ENCODE results near the gene IL17D.
"Not testable (repeated sequence)": the region's sequence is repeated elsewhere in the genome, so short reads cannot be mapped to it uniquely, and the experiment has no call there.

IL17D gene, protein sequence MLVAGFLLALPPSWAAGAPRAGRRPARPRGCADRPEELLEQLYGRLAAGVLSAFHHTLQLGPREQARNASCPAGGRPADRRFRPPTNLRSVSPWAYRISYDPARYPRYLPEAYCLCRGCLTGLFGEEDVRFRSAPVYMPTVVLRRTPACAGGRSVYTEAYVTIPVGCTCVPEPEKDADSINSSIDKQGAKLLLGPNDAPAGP

DNA sequence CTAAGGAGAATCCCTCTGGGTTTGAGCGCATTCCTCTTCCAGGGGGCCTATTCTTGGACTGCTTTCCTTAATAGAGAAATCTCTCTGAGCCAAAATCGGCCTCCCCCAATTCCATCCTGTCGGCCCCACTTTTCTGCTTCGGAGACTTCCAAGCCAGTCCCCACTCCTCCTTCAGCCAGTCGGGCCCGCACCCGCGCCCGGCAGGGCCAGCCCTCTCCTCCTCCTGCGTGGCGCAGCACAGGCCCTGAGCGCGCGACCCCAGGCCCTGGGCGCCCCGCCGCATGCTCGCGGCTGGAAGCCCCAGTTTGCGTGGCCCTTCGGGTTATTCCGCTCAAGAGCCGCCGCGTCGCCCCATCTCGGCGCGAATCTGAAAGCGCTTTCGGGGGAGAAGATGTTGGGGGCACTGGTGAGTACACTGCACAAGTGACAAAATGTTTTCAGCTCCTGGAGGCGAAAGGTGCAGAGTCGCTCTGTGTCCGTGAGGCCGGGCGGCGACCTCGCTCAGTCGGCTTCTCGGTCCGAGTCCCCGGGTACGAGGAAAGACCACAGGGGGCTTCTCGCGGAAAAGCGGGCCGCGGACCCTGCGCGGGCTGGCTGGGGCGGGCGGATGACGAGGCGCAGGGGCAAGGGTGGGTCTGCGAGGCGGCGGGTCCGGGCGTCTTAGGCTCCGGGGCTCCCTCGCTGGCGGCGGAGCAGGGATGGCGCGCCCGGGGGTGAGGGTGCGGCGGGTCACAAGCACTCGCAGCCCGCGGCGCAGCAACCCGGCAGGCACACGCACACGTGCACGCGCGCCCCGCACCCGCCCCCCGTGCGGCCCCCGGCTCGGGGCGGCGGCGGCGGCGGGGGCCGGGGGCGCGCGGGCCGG, at the start of gene IL17D:
Gene IL17D, plus strand, starts transcription at position 785 of the 865 bp plus-strand sequence. CDS start 303 bp downstream, outside the sequence.
- DNase-seq (ENCODE audit: low spot score), result peak; percentile 44

DNA sequence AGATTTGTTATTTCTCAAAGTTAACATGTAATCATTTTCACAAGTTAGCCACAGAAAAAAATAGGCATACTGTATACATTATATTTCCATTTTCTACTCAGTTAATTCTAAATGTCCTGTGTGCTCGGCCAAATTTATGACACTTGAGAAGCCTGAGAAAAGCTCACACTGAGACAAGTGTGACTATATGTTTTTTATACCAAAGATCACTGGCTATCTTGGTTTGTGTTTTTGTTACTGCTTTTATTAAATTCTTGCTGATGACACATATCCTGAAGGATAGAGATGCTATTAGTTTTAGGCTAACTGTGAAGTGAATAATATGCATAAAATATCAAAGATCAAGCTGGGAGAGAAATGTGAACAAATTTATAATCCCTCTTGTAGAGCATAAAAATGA, 49.3 kb upstream of the IL17D start:
- DNase-seq (ENCODE audit: low spot score), result no peak

DNA sequence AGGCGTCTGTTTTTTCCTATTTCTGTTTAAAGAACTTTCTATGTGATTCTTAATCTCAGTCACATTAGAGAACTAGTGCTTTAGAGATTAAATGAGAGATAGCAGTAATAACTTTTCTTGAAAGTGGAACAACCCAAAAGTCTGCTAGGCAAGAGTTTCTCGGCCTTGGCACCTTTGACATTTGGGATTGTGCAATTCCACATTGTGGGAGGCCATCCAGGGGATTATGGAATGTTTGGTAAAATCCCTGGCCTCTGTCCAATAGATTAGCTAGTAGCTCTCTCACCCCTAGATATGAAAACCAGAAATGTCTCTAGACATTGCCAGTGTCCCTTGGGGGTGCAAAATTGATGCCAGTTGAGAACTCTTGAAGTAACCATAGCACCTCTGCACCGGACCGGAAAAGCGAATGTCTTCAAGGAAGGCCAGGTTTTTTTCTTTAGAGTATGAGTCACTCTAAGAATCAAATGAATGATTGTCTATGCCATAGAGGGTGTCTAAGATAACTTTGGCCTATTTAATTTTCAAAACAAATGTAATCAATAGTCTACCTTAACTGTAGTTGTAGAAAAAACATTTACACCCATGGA, 45.0 kb upstream of the IL17D start:
- DNase-seq (ENCODE audit: low spot score), result no peak

DNA sequence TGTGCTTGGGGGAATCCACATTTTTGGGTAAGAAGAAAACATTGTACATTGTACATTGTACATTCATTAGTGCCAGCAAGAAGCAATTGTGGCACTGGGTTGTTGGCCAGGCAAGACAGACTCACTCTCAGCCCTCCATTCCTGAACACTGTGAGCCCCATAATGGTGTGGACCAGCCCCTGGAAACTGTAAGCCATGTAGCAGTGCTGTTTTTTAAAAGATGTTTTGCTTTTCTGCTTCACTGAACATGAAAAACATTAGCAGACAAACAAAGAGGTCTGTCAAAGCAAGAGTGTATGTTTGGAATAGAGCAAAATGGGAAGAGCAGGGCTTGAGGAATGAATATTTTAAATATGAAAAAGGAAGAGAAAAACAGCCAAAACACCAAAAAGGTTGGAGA, 39.1 kb upstream of the IL17D start:
- no peak for DNase-seq (ENCODE audit: low spot score)

DNA sequence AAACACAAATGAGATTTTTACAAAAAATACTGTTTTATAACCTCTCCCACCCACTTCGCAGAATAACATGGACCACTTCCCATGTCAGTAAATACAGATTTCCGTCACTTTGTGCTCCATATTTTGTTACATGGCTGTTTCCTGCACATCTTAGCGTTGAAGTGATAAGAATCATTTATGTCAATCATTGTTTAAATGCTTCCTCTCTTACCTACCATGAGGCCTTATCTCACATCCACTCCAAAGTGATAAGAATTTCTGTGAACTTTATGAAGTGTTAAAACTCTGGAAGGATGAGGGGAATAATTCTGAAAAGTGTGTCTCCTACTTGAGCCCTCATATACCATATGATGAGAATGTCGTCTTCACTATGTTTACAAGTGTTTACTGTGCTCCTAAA, 36.6 kb upstream of the IL17D start:
- DNase-seq (ENCODE audit: low spot score), result no peak

DNA sequence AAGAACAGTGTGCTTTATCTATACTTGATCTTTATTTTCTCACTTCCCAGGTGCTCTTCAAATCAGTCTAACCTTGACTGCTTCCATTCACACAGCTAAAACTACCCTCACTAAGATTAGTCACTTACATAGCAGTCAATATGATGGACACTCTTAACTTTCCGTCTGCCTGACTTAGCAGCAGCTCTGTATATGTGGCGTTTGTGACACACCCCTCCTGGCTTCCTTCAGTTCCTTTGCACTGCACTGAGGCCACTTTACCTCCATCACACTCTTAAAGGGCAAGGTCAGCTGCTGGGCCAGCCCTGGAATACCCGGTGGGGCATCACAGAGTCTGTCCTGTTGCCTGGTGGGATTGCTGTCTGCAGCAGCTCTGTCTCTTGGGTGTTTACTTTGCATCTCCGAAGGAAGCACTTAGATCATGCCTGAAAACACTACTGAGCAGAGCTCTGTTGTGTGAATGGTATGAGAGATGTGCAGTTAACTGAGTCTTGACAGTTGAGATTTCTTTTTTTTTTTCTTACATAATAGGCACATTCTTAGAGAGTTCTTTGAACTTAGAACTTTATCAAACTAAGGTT, 35.6 kb upstream of the IL17D start:
- no peak for DNase-seq (ENCODE audit: low spot score)

DNA sequence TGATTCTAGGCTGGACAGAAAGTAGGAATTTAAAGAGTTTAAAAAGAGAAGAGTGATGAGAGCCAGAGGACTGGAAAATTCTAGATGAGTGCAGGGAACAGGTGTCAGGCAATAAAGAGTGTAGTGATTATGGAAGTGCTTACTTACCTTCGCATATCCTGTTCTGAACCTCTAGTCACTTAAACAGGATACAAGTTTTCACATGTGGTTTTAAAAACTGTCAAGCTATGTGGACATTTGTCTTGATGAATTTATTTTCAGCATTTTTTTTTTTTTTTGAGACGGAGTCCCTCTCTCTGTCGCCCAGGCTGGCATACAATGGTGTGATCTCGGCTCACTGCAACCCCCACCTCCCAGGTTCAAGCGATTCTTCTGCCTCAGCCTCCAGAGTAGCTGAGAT, 34.3 kb upstream of the IL17D start:
- DNase-seq (ENCODE audit: low spot score), result no peak

DNA sequence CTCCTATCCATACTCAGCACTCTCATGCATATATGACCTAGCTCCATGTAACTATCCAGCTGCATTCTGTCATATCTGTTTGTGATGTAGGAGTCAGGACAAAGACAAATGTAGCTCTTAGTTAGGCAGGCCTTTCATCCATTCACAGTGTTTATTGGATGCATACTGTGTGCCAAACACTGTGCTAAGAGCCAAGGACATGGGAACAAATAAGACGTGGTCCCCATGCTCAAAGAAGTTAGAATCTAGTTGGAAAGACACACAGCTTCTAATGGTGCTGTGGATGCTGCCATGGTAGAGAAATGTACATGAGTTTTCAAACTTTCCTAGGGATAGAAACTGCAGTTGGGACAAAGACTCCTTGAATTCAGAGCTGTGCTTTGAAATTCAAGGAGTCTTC, 31.7 kb upstream of the IL17D start:
- no peak for DNase-seq (ENCODE audit: low spot score)

DNA sequence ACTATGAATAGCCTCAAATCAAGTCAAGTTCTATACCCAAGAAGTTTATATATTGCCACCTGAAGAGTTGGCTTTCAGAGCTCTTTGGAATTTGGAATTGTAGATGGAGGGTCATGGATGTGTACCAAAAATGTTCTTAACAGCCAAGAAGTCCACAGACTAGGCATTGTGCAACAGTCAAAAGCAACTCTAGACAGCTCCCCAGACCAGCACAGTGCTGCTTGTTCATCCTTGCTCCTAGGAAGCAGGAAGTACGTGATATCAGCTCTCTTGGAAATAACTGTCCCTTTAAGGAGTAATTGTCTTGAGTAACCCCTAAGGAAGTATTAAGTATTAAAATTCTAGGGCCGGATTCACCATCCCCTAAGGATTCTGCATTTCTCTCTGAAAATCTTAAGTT, 30.7 kb upstream of the IL17D start:
- no peak for DNase-seq (ENCODE audit: low spot score)

DNA sequence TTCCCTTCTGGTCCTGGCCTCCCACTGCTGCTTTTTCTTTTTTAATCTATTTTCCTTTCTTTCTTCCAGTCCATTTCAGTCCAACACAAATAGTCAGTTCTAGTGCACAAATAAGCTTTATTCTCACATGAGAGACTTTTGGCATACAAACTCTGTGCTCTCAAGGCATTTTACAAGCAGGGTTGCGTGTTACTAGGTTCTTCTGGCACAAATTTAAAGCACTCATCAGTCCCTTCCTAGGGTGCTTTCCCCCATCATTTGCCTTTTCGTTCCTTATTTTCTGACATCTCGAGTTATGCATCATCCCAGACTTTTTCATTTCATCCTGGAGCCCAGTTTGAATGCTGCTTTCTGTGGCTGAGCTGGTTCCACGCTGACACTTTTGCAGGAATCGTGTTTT, 29.8 kb upstream of the IL17D start:
- DNase-seq (ENCODE audit: low spot score), result no peak

DNA sequence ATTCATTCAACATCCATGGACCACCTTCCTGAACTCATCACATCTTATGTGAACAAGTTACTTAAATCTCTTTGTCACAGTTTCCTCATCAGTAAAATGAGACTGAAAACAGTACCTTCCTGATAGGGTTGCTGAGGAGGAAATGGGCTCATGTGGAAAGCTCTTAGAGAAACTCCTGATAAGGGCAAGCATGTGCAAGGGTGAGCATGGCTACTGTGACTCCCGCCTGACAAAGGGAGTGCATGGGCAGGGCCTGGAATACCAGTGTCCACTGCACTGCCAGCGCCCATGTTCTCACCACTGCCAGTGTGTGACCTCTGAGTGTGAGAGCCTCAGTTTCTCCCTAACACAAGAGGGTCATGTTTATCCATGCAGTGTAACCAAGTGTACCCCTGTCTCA, 27.3 kb upstream of the IL17D start:
- DNase-seq (ENCODE audit: low spot score), result no peak

DNA sequence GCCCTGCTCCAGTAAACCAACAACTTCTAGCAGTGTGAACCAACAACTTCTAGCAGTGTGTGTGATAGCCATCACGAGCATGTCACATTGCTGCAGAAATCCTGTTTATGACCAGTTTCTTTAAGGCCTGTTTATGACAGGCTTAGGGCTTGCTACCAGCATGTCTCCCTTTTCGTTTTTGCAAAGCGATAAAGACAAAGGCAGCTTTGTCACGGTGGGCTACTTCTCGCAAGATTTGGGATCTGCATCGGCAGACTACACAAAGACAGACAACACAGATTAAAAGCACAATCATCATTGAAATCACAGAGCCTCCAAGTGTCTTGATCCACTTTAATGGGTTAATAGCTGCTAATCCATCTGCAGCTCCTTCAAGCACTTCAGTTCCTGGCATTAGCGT, 24.9 kb upstream of the IL17D start:
- not testable (repeated sequence) for DNase-seq (ENCODE audit: low spot score)

DNA sequence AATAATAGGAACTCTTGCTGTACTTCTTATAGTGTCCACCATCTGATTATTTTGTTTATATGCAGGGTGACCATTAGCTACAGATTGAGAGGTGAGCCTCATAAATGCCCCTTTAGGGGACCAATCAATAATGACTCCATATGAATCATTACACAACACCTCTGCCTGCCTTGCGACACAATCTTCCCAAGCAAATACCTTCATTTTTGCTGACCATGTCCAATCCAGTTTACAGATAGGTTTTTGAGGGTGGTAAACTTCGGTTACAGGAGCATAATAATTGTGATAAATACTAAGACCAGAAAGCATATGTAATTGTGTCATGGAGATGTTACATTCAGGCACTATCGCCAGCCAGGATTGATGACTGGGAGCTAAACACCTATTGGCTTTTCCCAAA, 23.6 kb upstream of the IL17D start:
- no peak for DNase-seq (ENCODE audit: low spot score)

DNA sequence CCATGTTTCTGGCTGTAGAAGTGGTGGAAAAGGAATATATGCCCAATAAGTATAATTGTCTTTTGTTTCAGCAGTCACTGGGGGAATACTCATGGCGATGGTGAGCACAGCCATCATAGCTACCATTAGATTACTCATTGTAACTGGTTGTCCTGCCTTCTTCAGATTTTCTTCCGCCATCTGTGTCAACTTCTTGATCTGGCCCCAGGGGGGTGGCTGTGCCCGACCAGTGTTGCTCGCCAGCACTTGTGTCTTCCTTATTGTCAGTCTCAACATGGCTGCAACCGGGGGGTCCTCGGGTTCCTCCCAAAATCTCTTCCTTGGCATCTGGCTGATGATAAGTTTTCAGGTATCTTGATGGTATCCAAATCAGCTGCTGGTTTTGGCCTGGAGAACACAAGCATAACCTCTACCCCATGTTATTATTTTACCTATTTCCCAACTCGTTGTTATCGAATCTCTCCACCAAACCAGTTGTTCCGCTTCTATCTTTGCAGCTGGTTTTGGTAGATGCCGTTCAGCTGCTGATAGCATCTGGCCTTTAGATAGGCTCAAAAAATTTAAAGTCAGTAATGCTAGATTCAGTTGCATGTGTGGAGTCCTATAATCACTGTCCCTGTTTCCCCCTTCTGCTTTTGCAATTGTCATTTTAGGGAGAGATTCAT, 23.0 kb upstream of the IL17D start:
- DNase-seq (ENCODE audit: low spot score), result no peak

DNA sequence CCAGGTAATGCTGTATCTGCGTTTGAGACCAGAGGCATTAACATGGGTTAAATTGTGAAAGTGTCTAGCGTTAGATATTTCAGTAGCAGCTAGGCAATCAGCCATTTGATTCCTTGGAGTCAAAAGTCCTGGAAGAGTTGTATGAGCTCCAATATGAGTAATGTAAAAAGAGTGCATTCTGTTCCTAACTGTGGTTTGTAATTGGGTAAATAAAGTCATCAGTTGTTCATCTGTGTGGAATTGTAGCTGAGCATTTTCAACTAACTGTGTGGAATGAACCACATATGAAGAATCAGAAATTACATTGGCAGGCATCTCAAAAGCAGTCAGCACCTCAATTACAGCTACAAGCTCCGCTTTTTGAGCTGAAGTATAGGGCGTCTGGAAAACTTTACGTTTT, 22.0 kb upstream of the IL17D start:
- DNase-seq (ENCODE audit: low spot score), result not testable (repeated sequence)

DNA sequence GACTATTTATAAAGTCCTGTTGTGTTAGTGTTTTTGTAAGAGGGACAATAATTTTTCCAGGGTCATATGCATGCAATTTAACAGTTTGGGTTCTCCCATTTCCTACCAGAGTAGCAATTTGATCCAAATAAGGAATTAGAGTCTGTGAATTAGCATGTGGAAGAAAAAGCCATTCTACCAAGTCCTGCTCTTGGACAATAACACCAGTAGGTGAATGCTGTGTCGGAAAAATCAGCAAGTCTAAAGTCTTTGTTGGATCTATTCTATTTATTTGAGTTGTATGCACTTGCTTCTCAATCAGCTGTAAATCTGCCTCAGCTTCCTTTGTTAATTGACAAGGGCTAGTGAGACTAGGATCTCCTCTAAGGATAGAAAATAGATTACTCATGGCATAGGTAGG, 21.4 kb upstream of the IL17D start:
- DNase-seq (ENCODE audit: low spot score), result no peak

DNA sequence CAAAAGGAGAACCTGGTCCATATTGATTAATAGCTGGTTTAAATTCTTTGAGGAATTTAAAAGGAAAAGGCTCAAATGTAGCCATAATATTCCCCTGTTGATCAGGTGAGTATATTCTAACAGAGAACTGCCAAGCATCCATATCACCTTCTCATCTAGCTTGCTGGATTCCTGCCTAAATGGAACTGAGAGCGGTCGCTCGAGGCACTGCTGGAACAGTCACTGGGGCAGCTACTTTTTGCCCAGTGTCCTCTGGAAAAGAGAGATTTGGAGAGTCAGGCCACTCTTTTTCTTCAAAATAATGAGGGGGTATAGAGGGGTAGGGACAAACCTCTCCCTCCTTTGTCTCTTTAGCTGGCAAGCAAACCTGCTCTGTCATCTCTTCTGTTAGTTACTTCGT, 19.5 kb upstream of the IL17D start:
- DNase-seq (ENCODE audit: low spot score), result no peak

DNA sequence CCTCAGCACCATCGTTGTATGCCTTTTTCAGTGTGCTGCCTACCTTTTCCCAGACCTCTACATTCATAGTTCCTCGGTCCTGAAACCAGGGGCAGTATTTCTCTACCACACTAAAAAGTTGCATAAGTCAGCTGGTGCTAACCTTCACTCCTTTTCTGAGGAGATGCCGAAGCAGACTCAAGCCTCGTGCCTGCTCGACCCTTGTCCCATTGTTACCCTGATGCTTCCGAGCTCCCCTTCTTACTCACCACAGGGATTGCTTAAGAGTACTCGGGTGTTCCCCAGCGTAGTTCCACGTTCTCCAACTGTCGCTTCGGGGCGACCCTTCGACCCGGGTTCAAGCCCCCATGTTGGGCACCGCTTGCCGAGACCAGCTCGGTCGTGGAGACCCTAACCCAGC, 19.0 kb upstream of the IL17D start:
- no peak for DNase-seq (ENCODE audit: low spot score)

DNA sequence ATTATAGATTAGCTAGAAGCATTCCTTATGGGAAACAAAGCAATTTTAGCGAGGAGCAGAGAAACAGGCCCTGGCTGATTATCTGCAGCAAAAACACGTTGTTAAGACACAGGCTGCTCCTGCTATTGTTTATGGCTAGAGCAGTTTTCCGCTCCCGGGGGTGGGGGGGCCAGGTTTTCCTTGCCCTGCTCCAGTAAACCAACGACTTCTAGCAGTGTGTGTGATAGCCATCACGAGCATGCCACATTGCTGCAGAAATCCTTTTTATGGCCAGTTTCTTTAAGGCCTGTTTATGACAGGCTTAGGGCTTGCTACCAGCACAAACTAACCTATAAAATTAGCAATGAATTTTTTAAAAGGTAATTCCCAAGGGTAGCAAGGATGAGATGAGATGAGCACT, 18.4 kb upstream of the IL17D start:
- no peak for DNase-seq (ENCODE audit: low spot score)

DNA sequence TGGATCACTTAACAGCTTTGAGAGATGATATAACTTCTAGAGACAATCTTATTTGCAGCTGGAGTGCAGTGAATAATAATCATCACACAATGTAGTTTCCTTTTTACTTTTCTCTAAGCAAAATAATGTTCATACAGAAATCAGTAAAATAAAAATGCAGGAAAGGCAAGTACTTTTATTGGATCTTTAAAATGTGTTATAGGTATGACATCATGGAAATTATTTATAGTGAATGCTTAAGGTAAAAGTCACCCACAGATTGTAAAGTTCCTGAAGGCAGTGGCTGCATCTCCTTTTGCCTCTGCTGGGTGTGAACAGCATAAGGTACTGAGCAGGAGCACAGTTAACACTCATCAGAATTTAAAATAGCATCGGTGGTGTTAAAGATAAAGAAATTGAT, 17.3 kb upstream of the IL17D start:
- DNase-seq (ENCODE audit: low spot score), result no peak

DNA sequence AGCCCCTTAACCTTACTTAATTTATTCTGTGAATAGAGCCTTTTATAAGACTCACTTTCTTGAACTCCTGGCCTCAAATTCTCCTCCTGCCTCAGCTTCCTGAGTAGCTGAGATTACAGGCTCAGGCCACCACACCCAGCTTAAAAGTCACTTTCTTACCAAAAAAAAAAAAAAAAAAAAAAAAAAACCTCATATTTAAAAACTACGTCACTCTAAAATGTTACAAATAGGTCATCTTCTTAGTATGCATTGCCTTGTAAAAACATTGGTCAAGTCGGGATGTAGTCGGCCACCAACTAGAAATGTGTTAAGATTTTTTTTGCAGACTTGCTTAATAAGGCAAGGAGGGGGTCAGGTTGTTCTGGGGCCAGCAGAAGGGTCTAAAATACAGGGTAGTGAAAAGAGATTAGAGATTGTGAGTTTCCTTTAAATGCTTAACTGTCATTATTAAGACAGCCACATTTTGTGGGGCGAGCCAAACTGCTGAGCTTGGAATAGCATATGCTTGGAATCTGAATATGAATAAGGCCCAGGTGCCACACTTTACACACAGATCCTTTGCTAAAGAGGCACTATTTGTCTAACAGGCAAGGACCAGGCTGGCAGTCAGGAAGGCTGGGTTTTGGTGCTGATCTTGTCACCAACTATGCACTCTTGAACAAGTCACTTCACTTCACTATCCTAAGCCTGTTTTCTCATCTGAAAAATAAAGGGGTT, 16.5 kb upstream of the IL17D start:
- DNase-seq (ENCODE audit: low spot score), result no peak

DNA sequence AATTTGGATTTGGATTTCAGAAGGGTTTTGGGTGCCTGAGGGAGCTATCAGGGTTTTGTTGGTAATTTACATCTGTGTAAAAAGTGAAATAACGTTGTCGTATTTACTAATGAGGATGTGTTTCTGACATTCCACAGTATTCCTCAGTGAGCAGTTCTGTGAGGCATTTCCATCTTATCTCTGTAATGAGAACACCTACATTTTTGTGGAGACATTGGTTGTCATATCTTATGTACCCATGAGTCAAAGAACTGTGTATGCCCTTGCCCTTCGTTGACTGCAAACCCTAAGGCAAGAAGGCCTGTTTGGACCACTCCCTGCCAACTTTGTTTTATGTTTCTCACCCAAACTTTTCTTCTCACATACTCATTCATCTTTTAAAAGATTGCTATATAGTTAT, 14.2 kb upstream of the IL17D start:
- no peak for DNase-seq (ENCODE audit: low spot score)

Data from RKO (cell line).